HG03025 (cell line): ENCODE data around the gene PSMG4.
A peak's percentile ranks its signal among the peaks of the same experiment; 100 is the strongest.

ENCODE experiments used
- ATAC-seq: cut with Tn5 transposase; IDR thresholded peaks from one replicate; pipeline ENCODE4 v1.9.1; 2021; ENCODE audit warnings: mild to moderate bottlenecking, moderate library complexity; ENCODE audit not compliant: unreplicated experiment, low FRiP score

The PSMG4 gene

GRCh38 chr6:3258720-3259490 is at the start of gene PSMG4:
PSMG4 (plus strand) TSS chr6:3258947; CDS start chr6:3259023, 76 bp downstream.
- ATAC-seq, result peak; percentile 65

GRCh38 chr6:3209114-3210023 is 49.4 kb upstream of the PSMG4 start:
- ATAC-seq, result no peak

DNA sequence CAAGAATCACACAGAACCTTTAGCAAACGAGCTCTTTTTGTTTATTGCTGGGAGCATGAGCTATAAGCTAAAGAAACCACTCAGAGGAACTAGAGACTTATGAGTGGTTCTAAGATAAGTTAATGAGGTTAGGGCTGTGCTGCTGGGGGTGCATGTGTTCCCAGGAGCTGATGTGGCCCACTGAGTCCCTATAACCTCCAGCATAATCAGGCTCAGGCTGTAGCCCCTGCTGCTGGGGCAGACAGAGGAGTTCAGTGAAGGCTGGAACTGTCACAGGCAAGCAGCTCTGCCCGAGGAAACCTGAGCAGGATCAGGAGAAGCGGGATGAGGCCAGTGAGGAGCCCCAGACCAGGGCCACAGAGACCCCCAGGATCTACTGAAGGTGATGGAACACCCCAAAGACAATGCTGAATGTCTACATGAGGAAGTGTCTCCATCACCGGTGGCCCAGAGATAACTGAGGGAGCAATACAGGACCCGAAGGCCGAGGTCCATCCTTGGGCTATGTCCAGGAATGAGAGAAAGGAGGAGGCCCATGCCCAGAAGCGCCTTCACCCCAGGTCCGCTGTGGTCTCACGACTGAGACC is 48.6 kb upstream of the PSMG4 start:
- ATAC-seq, result no peak

GRCh38 chr6:3211681-3212080 is 47.1 kb upstream of the PSMG4 start:
- ATAC-seq, result no peak

- no peak for ATAC-seq
These were observed 46.5 kb upstream of the PSMG4 start for GRCh38 chr6:3212261-3212660.

DNA sequence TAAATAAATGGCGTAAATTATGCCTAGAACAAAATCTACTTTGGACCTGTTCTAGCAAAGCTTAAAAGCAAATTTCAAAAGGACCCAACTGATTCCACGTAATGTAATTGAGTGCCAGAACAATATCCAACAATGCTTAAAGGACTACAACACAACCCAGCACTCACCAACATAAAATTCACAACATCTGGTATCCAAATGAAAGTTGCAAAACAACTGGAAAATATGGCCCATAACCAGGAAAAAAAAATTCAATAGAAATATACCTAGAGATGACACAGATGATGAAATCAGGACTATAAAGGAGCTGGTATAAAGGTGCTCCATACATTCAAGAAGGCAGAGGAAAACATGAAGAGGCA is 45.4 kb upstream of the PSMG4 start:
- no peak for ATAC-seq

DNA sequence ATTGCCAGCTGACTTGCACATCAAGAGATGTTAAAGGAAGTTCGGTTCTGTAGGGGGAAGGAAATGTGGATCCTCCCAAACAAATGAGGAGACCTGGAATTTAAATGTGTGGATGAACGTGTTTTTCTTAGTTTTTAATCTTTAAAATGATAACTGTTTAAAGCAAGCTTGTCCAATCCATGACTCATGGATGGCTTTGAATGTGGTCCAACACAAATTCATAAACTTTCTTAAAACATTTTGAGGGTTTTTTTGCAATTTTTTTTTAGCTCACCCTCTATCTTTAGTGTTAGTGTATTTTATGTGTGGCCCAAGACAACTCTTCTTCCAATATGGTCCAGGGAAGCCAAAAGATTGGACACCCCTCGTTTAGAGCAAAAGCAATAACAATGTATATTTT is 43.8 kb upstream of the PSMG4 start:
- no peak for ATAC-seq

DNA sequence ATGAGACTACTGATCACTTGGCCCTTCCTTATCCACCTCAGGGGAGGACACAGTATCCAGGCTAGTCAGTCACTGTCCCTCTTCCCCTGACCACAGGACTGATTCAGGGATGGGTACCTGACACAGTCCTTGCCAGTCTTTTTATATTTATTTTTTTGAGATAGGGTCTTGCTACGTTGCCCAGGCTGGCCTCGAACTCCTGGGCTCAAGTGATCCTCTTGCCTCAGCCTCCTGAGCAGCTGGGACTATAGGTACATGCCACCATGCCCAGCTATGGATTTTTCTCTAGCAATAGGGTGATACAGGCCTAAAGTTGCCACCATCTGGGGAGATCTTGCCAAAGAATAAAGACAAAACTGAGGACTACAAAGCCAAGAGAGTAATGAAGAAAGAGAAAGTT is 41.5 kb upstream of the PSMG4 start:
- ATAC-seq, result no peak

DNA sequence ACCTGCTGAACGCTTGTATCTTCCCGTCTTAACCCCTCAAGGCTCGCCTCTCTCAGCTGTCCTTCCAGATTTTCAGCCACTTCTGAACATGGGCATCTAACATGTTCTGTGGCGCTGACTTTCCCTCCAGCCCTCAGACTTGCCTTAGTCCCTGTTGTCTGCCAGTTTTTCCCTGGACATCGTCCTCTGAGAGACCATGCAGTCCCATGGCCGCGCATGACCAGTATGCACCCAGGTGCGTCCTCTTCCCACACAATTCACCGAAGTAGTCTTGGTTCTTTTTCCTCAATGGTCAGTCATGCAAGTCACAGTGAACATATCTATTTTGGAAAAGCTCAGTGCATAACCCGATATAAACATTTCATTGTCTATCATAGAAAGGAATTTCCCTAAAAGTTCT is 40.5 kb upstream of the PSMG4 start:
- ATAC-seq, result no peak

GRCh38 chr6:3220366-3220765 is 38.4 kb upstream of the PSMG4 start:
- no peak for ATAC-seq

GRCh38 chr6:3221578-3221977 is 37.2 kb upstream of the PSMG4 start:
- no peak for ATAC-seq

- ATAC-seq, result no peak
These were observed 36.2 kb upstream of the PSMG4 start for GRCh38 chr6:3222506-3223038.

GRCh38 chr6:3226042-3226441 is 32.7 kb upstream of the PSMG4 start:
- ATAC-seq, result no peak

GRCh38 chr6:3226481-3227362 is 32.0 kb upstream of the PSMG4 start:
- ATAC-seq, result no peak

GRCh38 chr6:3227363-3228045 is 31.2 kb upstream of the PSMG4 start, which contains the start of gene TUBB2B:
TUBB2B (minus strand) TSS chr6:3227653; CDS start chr6:3227543, 110 bp downstream.
- no peak for ATAC-seq

DNA sequence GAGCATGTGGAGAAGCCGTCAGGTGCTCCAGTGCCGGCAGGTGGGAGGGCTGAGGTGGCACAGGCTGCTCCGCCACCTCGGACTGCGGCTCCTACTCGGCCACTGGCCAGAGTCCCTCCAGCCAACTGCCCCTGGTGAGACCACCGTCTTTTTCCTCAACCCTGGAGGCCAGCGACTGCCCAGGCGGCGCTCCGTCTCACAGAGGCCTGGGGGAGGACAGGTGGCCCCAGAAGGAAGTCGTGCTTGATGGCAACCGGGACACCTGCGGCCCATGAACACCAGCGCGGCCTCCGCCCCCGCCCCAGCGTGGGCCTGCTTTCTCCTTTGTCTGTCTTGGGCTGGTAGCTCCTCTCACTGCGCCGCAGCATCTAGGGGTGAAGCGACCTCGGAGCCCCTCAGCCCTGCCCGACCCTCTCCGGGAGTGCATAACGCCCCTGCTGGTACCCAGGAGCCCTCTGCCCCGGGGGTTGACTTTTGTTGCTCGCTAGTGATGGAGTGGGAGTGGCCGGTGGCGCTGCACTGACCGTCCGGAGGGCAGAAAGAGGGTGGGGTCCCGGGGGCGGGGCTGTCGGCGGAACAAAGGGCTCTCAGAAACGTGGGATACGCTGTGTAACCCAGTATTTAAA is 30.6 kb upstream of the PSMG4 start:
- no peak for ATAC-seq

DNA sequence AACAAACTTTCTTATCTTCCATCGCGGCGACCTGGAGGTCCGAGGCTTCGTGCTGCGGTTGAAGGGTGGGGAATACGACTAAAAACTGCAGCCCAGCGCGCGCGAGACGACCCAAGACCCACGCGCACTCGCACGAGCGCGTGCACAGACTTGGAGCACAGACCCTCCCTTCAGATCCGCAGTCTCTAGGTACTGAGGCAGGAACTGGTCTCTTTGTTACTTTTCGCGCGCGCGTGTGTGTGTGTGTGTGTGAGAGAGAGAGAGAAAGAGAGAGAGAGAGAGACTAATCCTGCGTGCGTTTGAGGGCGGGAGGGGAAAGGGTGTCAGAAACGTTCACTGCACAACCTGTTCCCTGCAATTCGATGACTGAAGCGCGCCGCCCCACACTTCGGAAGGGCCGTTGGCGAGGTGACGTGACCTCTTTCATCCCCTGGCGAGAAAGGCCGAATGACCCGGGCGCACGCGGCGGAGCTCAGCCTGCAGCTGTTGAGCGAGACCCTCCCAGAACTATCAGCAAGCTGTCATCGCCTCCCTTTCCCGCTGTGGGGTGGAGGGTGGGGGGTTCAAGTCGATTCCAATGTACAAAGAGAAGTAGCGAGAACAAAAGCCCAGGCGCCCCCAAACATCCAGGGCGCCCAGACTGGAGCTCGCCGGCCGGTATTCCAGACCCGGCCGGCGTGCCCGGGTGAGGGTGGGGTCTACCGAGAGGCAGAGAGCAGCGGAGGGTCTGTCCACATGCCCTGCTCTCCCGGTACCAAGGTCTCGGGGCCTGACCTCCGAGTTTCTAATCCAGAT is 29.8 kb upstream of the PSMG4 start:
- ATAC-seq, result no peak

DNA sequence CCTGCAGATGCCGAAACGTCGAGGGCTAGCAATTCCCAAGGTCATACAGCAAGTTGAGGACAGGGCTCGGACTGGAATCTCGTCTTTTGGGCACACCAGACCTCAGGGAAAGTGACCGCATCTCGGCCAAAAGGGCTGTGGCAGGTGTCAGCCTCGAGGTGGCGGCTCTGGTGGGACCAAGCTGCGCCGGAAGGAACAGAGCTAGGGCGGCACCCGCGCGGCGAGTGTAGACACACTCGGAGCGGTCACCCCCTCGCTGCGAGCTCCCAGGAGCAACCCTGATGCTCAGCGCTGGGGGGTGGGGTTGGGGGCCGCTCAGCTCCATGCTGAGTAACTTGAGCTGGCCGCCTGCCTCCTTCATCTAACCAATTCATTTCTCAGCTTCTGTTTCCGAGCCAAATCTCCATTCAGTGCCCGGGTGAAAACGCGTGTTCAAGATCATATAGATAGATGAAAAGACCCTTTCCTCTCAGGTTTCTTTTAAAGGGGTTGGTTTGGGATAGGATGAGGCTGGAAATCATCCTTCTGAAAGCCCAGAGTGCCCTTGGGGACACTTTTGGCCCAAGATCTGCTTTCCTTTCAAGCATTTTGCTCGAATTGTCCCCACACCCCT is 29.1 kb upstream of the PSMG4 start:
- no peak for ATAC-seq
